HG03520 (cell line): ENCODE data around the gene ATP5PD.

Experiments
- ATAC-seq: cut with Tn5 transposase; IDR thresholded peaks from one replicate; pipeline ENCODE4 v1.9.1; 2021; ENCODE audit warnings: mild to moderate bottlenecking, moderate library complexity; ENCODE audit not compliant: unreplicated experiment

The ATP5PD gene

DNA sequence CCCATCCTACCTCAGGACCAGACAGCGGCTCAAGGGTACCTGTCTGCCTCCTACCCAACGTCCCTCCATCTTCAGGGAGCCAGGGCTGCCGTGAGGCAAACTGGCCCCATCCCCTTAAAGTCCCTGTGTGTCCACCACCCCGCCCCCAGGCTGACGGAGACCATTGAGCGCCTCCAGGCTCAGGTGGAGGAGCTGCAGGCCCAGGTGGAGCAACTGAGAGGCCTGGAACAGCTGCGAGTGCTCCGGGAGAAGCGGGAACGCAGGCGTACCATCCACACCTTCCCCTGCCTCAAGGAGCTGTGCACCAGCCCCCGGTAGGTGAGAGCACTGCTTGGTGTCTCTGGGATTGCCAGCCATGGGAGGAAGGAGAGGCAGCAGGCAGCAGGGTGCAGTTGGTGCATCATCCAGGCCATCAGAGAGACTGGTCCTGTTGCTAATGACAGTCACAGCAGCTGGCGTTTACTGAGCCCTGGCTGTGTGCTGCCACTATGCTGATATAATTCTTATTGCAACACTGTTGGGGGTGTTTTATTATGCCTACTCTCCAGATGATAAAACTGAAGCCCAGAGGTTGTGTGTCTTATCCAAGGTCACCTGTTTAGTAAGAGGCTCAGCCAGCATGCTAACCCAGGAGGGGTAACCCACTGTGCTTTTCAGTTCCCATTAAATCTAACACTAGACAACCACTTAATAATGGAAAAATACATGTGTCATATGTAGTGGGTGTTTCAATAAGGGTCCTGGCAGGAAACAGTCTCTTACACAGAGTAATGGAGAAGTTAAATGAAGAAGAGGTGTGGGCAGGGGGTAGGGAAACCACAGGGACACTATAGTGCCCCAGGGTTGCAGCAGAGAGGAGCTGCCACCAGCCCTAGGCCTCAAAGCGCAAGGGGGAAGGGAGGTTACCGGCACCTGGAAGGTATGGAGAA, 44.6 kb downstream of the ATP5PD start:
- no peak for ATAC-seq

DNA sequence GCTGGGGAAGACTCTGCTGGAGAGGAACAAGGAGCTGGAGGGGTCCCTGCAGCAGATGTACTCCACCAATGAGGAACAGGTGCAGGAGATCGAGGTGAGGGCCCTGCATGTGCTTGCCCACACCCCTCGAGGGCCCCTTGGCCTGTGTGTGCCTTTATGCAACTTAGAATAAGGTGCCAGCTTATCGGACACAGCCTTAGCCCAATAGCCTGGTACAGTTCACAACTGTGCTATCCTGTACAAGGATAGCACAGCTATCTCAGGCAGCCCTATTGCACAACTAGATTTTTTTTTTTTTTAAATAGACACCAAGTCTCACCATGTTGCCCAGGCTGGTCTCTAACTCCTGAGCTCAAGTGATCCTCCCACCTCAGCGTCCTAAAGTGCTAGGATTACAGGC, 47.2 kb downstream of the ATP5PD start:
- no peak for ATAC-seq

- ATAC-seq = no peak
Observed at GRCh38 chr17:74998783-74999182, 48.0 kb downstream of the ATP5PD start.

DNA sequence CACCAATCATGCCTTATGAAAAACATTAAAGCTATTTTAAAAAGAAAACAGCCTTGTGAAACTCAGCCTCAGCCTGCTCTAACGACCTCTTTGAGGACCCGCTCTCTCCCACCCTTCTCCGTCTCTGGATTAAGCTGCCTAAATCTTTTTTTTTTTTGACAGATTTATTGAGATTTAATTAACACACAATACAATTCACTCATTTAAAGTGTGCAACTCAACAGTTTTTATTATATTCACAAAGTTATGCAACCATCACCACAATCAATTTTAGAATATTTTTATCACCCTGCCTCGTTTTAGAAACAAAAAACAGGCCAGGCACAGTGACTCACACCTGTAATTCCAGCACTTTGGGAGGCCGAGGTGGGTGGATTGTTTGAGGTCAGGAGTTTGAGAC, 50.9 kb downstream of the ATP5PD start:
- no peak for ATAC-seq

DNA sequence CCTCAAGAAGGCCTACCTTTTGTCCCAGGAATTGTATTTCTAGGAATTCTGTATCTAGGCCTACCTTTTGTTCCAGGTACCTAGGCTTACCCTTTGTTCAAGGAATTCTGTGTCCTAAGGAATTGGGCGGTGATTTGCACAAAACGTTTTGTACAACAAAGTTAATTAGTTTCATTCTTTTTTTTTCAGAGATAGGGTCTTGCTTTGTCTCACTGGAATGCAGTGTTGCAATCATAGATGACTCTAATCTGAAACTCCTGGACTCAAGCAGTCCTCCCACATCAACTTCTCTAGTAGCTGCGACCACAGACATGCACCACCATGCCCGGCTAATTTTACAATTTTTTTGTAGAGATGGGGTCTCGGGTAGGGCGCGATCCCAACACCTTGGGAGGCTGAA, 52.3 kb downstream of the ATP5PD start:
- ATAC-seq = no peak

- no peak for ATAC-seq
Observed at GRCh38 chr17:74992223-74992622, 54.5 kb downstream of the ATP5PD start.

- ATAC-seq = no peak
Observed at GRCh38 chr17:74990581-74991105, 56.1 kb downstream of the ATP5PD start.
